GM21360 (cell line): ENCODE measurements around the gene HEXIM2.
"Not testable (repeated sequence)": the region's sequence is repeated elsewhere in the genome, so short reads cannot be mapped to it uniquely, and the experiment has no call there.

Source experiments
- ATAC-seq: cut with Tn5 transposase; IDR thresholded peaks from one replicate; pipeline ENCODE4 v1.9.1; 2021; ENCODE audit warnings: mild to moderate bottlenecking, moderate library complexity; ENCODE audit not compliant: unreplicated experiment

The HEXIM2 gene

GRCh38 chr17:45161288-45162024, at the start of gene HEXIM2:
TSS of gene HEXIM2 (plus strand) at chr17:45161875. CDS start at chr17:45162794, 919 bp downstream.
- peak; percentile 87 for ATAC-seq

DNA sequence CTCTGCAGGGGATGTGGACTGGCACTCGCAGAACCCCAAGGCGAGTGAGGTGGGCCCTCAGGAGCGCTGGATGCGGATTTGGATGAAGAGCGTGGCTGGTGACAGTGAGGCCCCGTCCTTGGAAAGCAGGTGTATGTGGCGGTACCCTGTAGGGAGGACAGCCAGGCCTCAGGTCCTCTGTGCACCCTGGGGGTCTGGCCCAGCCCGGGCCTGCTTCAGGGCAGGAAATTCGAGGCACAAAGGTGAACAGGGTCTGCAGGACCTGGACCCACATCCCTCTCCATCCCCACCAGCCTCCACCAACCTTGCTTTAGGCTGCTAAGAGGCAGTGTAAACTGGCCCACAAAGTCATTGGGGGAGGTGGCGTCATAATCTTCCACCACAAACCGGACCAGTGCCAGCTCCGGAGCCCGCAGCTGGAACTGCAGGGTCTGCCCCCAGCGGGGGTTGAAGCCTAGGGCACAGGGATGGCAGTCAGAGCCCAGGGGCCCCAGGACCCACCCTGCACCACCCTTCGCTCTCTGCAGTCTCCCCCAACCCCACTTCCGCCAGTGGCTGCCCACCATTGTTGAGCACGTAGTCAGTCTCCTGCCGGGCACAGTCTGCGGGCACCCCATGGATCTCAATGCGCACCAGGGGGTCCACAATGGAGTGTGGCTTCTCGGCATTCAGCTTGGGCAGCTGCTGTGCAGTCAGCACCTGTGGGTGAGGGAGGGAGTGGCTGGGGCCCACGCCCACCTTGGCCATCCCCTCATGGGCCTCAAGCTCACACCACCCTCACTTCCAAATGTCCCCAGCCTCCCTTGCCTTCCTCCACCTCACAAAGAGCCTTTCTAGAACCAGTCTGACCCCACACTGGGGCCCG, 48.9 kb upstream of the HEXIM2 start:
- ATAC-seq: no peak

GRCh38 chr17:45113424-45113754, 48.3 kb upstream of the HEXIM2 start:
- ATAC-seq: no peak

DNA sequence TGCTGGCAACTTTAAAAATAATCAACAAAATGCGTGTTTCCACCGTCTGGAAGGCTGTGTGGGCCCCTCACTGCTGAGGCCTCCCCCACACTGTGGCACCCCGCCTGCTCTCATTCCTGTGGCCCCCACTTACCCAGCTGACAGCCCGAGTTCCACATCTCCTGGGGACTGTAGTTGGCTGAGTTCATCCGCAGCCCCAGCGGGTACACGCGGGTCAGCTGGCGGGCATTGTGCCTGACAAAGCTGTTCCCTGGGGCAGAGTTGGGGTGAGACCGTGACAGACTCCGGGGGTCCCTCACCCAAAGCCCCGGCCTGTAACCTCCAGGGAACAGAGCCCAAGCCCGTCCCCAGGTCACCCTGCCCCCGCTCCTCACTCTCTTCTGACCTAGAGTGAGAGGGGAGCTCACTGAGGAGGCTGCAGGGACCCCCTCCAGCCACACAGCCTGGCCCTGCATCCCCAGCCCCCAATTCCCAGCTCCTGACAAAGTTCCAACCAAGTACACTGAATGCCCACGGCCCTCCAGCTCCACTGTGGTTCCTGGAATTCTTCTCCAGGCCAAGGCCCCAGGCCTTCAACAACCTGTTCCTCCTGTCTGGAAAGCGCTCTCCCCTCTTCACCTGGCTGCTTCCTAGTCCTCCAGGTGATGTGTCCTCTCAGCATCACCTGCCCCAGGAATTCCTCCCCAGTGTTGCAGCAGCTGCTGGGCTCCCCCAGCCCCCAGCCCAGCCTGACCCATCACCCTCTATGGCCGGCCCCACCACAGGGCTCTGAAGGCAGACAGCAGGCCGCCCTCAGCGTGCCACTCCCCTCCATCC, 47.4 kb upstream of the HEXIM2 start:
- ATAC-seq: no peak

DNA sequence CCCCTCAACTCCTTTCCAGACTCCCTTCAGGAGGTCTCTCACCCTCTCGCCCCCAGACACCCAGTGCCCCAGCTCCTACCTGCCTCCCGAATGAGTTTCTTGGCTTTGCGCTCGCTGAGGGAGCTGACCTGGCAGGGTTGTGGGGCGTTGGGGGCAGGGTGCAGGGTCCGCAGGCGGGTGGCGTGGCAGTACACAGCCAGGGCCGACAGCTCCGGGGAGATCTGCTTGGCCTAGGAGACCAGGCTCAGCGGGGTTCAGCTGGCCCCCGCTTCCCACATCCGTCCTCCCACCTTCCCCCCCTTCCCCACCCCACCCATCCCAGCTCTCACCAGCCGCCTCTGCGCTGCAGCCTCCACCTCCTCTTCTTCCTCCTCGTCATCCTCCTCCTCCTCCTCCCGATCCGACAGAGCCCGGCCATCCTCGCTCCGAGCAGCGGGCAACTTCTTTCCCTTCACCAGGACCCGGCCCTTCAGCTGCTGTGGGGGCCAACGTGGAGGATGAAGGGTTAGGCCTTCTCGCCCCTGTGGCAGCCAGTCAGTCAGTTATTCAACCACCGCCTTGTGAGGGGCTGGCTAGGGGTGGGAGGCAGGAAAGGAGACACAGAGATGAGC, 46.6 kb upstream of the HEXIM2 start:
- no peak for ATAC-seq

GRCh38 chr17:45115871-45116270, 45.8 kb upstream of the HEXIM2 start:
- ATAC-seq: no peak

- ATAC-seq: no peak
These were observed 45.1 kb upstream of the HEXIM2 start for GRCh38 chr17:45116434-45117016.

- no peak for ATAC-seq
These were observed 44.3 kb upstream of the HEXIM2 start for GRCh38 chr17:45117334-45117733.

GRCh38 chr17:45117848-45118646, 43.6 kb upstream of the HEXIM2 start:
- ATAC-seq: no peak

DNA sequence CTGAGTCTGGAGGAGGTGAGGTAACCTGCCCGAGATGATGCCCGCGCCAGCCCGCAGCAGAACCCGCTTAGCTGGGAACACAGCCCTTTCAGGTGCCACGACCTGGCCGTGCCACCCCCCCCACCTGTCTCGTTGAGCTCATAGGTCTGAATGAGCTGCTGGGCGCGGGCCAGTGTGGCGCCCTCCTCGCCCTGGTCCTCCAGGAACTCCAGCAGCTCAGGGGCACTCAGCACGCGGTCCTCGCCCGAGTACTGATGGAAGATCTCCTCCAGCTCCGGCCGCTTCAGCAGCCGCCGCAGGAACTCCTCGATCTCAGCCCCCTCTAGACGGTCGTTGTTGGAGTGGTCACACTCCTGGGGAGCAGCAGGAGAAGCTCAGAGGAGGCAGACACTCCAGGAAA, 43.0 kb upstream of the HEXIM2 start:
- no peak for ATAC-seq

- no peak for ATAC-seq
These were observed 41.7 kb upstream of the HEXIM2 start for GRCh38 chr17:45119964-45120363.

DNA sequence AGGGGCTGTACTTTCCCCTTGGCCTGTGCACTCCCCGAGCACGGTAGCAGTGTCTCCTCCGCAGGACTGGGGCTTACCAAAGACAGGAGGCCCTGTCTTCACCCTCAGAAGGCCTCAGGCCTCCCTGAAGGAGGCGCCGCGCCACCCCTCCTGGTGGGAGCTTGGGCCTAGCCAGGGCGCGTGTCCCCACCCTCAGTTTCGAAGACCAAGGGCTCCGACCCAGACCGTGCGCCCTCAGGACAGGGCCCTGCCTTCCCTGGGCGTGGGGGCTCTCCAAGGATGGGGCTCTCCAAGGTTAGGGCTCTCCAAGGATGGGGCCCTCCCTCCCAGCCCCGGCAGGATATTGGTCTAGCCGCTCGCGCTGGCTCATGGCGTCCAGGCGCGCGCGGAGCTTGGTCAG, 41.1 kb upstream of the HEXIM2 start:
- ATAC-seq: no peak

GRCh38 chr17:45121055-45121454, 40.6 kb upstream of the HEXIM2 start:
- ATAC-seq: no peak

GRCh38 chr17:45123076-45123770, 38.5 kb upstream of the HEXIM2 start:
- ATAC-seq: no peak

GRCh38 chr17:45123930-45124796, 37.5 kb upstream of the HEXIM2 start:
- no peak for ATAC-seq

- ATAC-seq: not testable (repeated sequence)
These were observed 36.9 kb upstream of the HEXIM2 start for GRCh38 chr17:45124797-45125122.

GRCh38 chr17:45125509-45125908, 36.2 kb upstream of the HEXIM2 start:
- ATAC-seq: no peak

- ATAC-seq: no peak
These were observed 34.5 kb upstream of the HEXIM2 start for GRCh38 chr17:45127207-45127547.
